HT-29 (cell line): ENCODE results near the gene LHX3. TPM values are rescaled to one million over a fixed set of nuclear protein-coding genes. Genes with fewer than 3 reads are reported as not detected.

Source experiments
- DNase-seq: peaks from one replicate; pipeline ENCODE4 v3.0.0-alpha.2; 2015; ENCODE audit warnings: low spot score
- total RNA-seq: library from RNA; depleted of rRNA; stranded (reverse); fragments of >200 nt; shearing (Covaris generic); gene quantifications from 2 replicates; pipeline ENCODE4 v1.2.3, GENCODE V29; 2014

LHX3 gene
- total RNA-seq, 1 experiment from 2014 or later: not detected

GRCh38 chr9:136178061-136178772 lies 26.7 kb downstream of the LHX3 start:
- no peak for DNase-seq

- peak; percentile 19 for DNase-seq
Observed at GRCh38 chr9:136177224-136177623, 27.7 kb downstream of the LHX3 start.

- no peak for DNase-seq
Observed at GRCh38 chr9:136175616-136176197, 29.2 kb downstream of the LHX3 start.

GRCh38 chr9:136174779-136175615 lies 29.9 kb downstream of the LHX3 start:
- DNase-seq: no peak

- no peak for DNase-seq
Observed at GRCh38 chr9:136173648-136174290, 31.2 kb downstream of the LHX3 start.

GRCh38 chr9:136172412-136173079 lies 32.4 kb downstream of the LHX3 start:
- DNase-seq: no peak

- DNase-seq: no peak
Observed at GRCh38 chr9:136171801-136172411, 33.0 kb downstream of the LHX3 start.

GRCh38 chr9:136171009-136171800 lies 33.7 kb downstream of the LHX3 start:
- DNase-seq: peak; percentile 81

- DNase-seq: peak; percentile 51
Observed at GRCh38 chr9:136170006-136170901, 34.7 kb downstream of the LHX3 start.

- DNase-seq: no peak
Observed at GRCh38 chr9:136169495-136169894, 35.4 kb downstream of the LHX3 start.

GRCh38 chr9:136163248-136163850 lies 41.6 kb downstream of the LHX3 start:
- no peak for DNase-seq

GRCh38 chr9:136160995-136161610 lies 43.8 kb downstream of the LHX3 start:
- no peak for DNase-seq

- DNase-seq: no peak
Observed at GRCh38 chr9:136160381-136160841, 44.5 kb downstream of the LHX3 start.

GRCh38 chr9:136159851-136160250 lies 45.1 kb downstream of the LHX3 start:
- DNase-seq: no peak

- no peak for DNase-seq
Observed at GRCh38 chr9:136157477-136158265, 47.3 kb downstream of the LHX3 start.

GRCh38 chr9:136156209-136157120 lies 48.5 kb downstream of the LHX3 start:
- no peak for DNase-seq
